ENCODE measurements around the gene MARVELD1. TPM values are rescaled to one million over a fixed set of nuclear protein-coding genes. Genes with fewer than 3 reads are reported as not detected.

MARVELD1 gene
- total and polyA plus RNA-seq, 2 of the 8 experiments (the other 6 are each of a cell fraction or from before 2014, with no cell fraction given) = 28.1 to 37.3 TPM

DNA sequence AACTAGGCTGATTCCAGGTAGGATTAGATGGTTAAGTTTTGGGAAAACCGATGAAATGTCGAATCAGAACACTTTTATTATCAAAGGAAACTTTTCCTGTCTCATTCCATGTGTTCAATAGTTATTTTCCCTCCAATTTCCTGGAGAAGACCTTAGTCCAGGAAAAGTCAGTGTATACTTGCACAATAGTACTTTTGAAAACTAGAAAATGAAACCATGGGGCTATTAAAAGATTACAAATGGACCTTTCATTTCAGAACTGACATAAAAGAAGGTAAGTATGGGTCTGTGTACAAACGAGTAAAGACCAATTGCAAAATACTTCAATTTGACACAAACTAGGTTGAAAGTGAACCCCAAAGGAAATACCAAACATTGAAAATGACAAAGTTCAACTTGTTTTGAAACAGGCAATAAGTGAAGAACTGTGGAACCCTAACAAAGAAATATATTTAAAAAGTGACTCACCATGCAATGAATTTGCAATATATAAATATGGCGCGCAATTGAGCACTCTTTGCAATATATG lies 28.6 kb upstream of the MARVELD1 start:
- H3K4ac ChIP-seq (replicated peaks; ENCODE audit: insufficient read length, low read depth, low read length) = no peak overlapping the region
- 91% methylated on average over 5 of the region's 5 CpGs; no CpG with 5 or more reads in 1 of the 2 experiments for WGBS, 2 experiments (ENCODE audit: extremely low coverage in 1 of 2, insufficient coverage in 1 of 2, insufficient read length in 1 of 2, insufficient replicate concordance in 2 of 2, low coverage in 1 of 2, low lambda C conversion rate in 2 of 2, missing lambda C conversion rate in 1 of 2)
- no peak overlapping the region for H3K27ac ChIP-seq (ENCODE audit: low read depth, low read length)
- H2BK12ac ChIP-seq (ENCODE audit: low read depth, low read length) = no peak overlapping the region
- FAIRE-seq (no peak), DNase-seq (ENCODE audit: low read depth in 1 of 2, low spot score in 2 of 2) (no peak)
- 0 out of 4 replicates have a peak overlapping the region, but pooled peaks of 1 of the 2 experiments have one; percentile 84 for H3K4me2 ChIP-seq (ENCODE audit: insufficient read depth in 1 of 2, low read depth in 2 of 2, low read length in 2 of 2)
- H4K5ac ChIP-seq (ENCODE audit: insufficient read length, low read depth, low read length) = no peak overlapping the region
- ChIA-PET CTCF (ENCODE audit: partially characterized antibody) (interaction anchor here (0.6 to 4.0 kb wide), 7 partner anchors 9 to 181 kb away, joined by 3 to 28 read pairs (median 3); no protein-coding TSS in a partner anchor), POLR2A (ENCODE audit: partially characterized antibody) (interaction anchor here (3.2 to 5.3 kb wide), 2 partner anchors 8 to 29 kb away, joined by 20 to 42 read pairs; partner anchors contain the start of gene MARVELD1)
- no peaks in the 10 kb centered on the region for H3K79me1 ChIP-seq (ENCODE audit: low read depth, low read length)
- H3K27me3 ChIP-seq (replicated peaks in 1 of 4; ENCODE audit: control insufficient read depth in 3 of 4, extremely low read depth in 1 of 4, insufficient read depth in 3 of 4, low read length in 3 of 4) = peaks cover 0 to 7% (median 0%) of the 10 kb centered on the region in 4 experiments; a peak in 2 of 7 replicates
- H4K20me1 ChIP-seq (replicated peaks in 1 of 2; ENCODE audit: control insufficient read depth in 1 of 2, insufficient read depth in 2 of 2, low read length in 2 of 2) = peaks cover 0 to 2% of the 10 kb centered on the region in 2 experiments
- H3K36me3 ChIP-seq (ENCODE audit: control insufficient read depth in 2 of 4, insufficient read depth in 4 of 4, low read length in 3 of 4) = no peaks in the 10 kb centered on the region
- no peak overlapping the region for H2BK20ac ChIP-seq (ENCODE audit: low read length)
- no peak overlapping the region for H3K18ac ChIP-seq (ENCODE audit: extremely low read depth, low read length)
- H2AFZ ChIP-seq (ENCODE audit: low read length) = no peak overlapping the region
- no peak overlapping the region for H2BK5ac ChIP-seq (ENCODE audit: low read depth, low read length)
- no peak overlapping the region for H4K91ac ChIP-seq (replicated peaks; ENCODE audit: insufficient read length, low read length)
- no peak overlapping the region for H4K8ac ChIP-seq (ENCODE audit: extremely low read depth, insufficient read depth, low read length)
- H3K56ac ChIP-seq (replicated peaks; ENCODE audit: insufficient read length, low read depth, low read length) = no peak overlapping the region
- H2BK15ac ChIP-seq (ENCODE audit: low read length) = no peak overlapping the region
- peaks cover 0 to 11% of the 10 kb centered on the region in 2 experiments; a peak in 1 of 4 replicates for H3K79me2 ChIP-seq (ENCODE audit: control insufficient read depth in 1 of 2, insufficient read depth in 2 of 2, low read length in 2 of 2)
- peaks cover 0 to 16% (median 5%) of the 10 kb centered on the region in 4 experiments; a peak in 4 of 7 replicates for H3K4me1 ChIP-seq (replicated peaks in 1 of 4; ENCODE audit: control insufficient read depth in 3 of 4, insufficient read depth in 4 of 4, low read length in 3 of 4)
- no peak overlapping the region for H3K14ac ChIP-seq (ENCODE audit: insufficient read length)
- no peak overlapping the region for H2BK120ac ChIP-seq (replicated peaks; ENCODE audit: low read depth, low read length)
- no peaks in the 10 kb centered on the region for H3K9me3 ChIP-seq (ENCODE audit: insufficient read depth in 2 of 2, low read depth in 1 of 2, low read length in 1 of 2)
- H3K4me3 ChIP-seq (ENCODE audit: extremely low read depth in 1 of 4, insufficient read depth in 2 of 4, low read depth in 3 of 4, low read length in 4 of 4) = no peak overlapping the region; a peak in 1 of 8 replicates
- no peak overlapping the region for H3K9ac ChIP-seq (replicated peaks in 1 of 4; ENCODE audit: extremely low read depth in 1 of 4, low read depth in 3 of 4, low read length in 3 of 4)
- H3K23me2 ChIP-seq (ENCODE audit: low read depth, low read length) = peaks cover 7% of the 10 kb centered on the region; the same call in 1 of the 2 replicates
- H3K23ac ChIP-seq (ENCODE audit: insufficient read length) = no peak overlapping the region
- H2AK5ac ChIP-seq (ENCODE audit: low read depth, low read length) = no peak overlapping the region
- no peak for TF ChIP-seq JUN (IDR thresholded peaks at IDR 0.05; ENCODE audit: low read depth, low read length)
- no peak for TF ChIP-seq SIX5 (IDR thresholded peaks at IDR 0.05; ENCODE audit: low read depth, low read length)
- TF ChIP-seq SRF (IDR thresholded peaks at IDR 0.05; ENCODE audit: low read depth, low read length) = no peak
- no peak for TF ChIP-seq CHD2 (IDR thresholded peaks at IDR 0.05; ENCODE audit: low read length)
- no peak for TF ChIP-seq TCF12 (IDR thresholded peaks at IDR 0.05; ENCODE audit: low read depth, low read length)
- TF ChIP-seq NRF1 (IDR thresholded peaks at IDR 0.05; ENCODE audit: low read depth, low read length) = no peak
- TF ChIP-seq, protein P1, sequence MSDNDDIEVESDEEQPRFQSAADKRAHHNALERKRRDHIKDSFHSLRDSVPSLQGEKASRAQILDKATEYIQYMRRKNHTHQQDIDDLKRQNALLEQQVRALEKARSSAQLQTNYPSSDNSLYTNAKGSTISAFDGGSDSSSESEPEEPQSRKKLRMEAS (IDR thresholded peaks at IDR 0.05) = no peak
- TF ChIP-seq RXRA (IDR thresholded peaks at IDR 0.05; ENCODE audit: insufficient read depth, low read depth, low read length) = no peak
- no peak for TF ChIP-seq SP4 (IDR thresholded peaks at IDR 0.05; ENCODE audit: low read length)
- TF ChIP-seq BCL11A (IDR thresholded peaks at IDR 0.05; ENCODE audit: low read depth in 2 of 2, low read length in 2 of 2) = no peak
- TF ChIP-seq GTF2F1 (IDR thresholded peaks at IDR 0.05; ENCODE audit: borderline replicate concordance, low read depth, low read length) = no peak
- no peak for TF ChIP-seq CEBPB (IDR thresholded peaks at IDR 0.05; ENCODE audit: low read depth, low read length)
- no peak for TF ChIP-seq TEAD4 (IDR thresholded peaks at IDR 0.05; ENCODE audit: low read depth, low read length)
- no peak for TF ChIP-seq ZNF274 (IDR thresholded peaks at IDR 0.05; ENCODE audit: borderline replicate concordance, extremely low read depth, low read length)
